Measurements from ENCODE around the gene C17orf114.

DNA sequence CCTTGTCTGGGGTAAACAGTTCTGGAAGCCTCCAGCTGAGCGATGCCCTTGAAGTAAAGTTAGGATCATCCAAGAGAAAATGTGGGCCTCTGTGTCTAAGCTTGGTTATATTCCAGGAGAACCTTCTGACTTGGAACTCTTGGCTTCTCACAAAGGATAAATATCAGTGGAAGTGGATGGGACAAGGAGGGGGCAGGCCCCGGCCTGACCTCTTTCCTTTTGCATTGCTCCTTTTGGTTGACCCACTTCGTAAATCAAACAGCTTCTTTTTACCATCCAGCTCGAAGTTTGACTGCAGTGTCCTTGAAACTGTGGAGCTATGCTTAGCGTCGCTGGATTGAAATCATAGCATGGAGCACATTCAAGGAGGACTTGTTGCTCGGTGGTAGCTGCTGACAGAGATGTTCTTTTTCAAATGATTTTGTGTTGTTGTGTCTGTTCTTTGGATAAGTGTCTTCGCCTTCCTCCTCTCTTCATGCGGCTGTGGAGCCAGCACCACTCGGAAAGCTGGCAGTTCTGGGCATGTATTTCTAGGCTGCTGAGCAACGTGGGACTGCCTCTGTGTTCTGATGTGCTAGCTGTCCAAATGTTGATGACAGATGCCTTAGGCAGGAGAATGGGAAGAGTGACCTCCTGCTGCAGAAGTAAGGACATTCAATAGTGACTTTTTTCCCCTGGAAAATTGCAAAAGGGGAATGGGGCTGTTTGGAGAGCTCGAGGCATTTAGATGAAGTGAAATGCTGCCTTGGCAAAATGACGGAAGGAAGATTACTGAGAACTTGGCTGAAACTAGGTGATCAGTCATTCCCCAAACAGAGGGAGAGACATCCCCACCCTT is 35.6 kb upstream of the C17orf114 start:
- no peak for TF ChIP-seq YY1 (IDR thresholded peaks at IDR 0.05; ENCODE audit: insufficient read depth, insufficient read length)
- no peak for TF ChIP-seq SUZ12 (IDR thresholded peaks at IDR 0.05; ENCODE audit: extremely low read depth, insufficient read depth, insufficient read length)
- no peak for TF ChIP-seq ZNF274 (IDR thresholded peaks at IDR 0.05; ENCODE audit: low read depth, low read length)

Measured in NT2/D1 (cell line).